GM12892 (cell line): ENCODE results near the gene HNRNPL.

Experiments
- POLR2A ChIP-seq: IDR thresholded peaks from 2 replicates; pipeline ENCODE4 v1.6.1; 2011; ENCODE audit warnings: low read depth, low read length, control low read depth
- TAF1 ChIP-seq: IDR thresholded peaks from 2 replicates; pipeline ENCODE4 v1.6.1; 2011; ENCODE audit warnings: low read depth, mild to moderate bottlenecking, control low read depth, low read length, borderline replicate concordance

DNA sequence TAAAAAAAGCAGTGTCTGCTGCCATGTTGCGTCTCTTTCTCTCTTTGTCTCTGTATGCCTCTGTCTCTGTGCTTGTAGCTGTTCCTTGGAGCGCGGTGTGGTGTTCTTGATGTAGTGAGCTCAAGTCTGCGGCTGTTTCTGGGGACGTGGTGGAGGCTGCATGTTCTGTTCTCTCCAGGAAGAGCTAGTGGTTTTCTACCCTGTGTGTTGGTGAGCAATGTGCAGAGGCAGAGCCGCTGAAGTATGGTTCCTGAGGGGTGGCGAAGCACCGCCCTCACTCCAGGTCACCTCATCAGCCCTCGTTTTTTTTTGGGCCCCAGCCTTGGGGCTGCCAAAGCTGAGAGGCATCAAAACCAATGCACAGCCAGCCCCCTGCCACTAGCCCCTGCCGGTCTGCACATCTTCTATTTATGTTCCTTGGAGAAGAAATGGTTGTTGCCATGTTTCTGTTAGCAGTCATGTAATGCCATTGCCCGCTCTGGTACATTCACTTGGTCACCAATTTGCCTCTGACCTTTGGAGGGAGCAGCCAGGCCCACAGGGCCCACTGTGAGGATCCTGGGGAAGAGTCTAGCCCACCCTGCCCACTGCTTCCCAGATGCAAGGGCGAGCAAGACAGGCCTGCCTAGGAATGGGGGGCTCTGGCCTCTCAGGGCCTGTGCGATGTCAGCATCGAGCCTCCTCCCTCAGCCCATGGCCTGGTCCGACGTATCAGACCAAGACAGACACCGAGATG is 7.2 kb downstream of the HNRNPL start:
- TF ChIP-seq POLR2A, result no peak; the same call in 1 of the 2 replicates
- TF ChIP-seq TAF1, result no peak
